Small intestine (tissue), 7 donors: ENCODE measurements around the gene ANTXR1. TPM values are rescaled to one million over a fixed set of nuclear protein-coding genes. Genes with fewer than 3 reads are reported as not detected.
A peak's percentile ranks its signal among the peaks of the same experiment; 100 is the strongest.

Experiments
- DNase-seq, 2 donors: peaks; one replicate each; pipeline versions ENCODE4 v3.0.0 to v3.0.0-alpha.2; 2013
- FAIRE-seq: peaks from 2 replicates; lab custom pipeline; 2012; peaks lifted over from hg19 to GRCh38; lab: Jason Lieb, UNC
- H3K27ac ChIP-seq, 3 donors: one replicate each; pipeline ENCODE4 v1.5.1; 2013; ENCODE audit warnings: low read length in 2 of 3, mild to moderate bottlenecking in 2 of 3, control low read depth in 1 of 3, inconsistent platforms in 1 of 3, low read depth in 1 of 3, moderate library complexity in 1 of 3
- H3K27me3 ChIP-seq, 3 donors: one replicate each; pipeline ENCODE4 v1.6.1; 2013; ENCODE audit warnings: low read length in 3 of 3, inconsistent platforms in 1 of 3; ENCODE audit not compliant: control insufficient read depth in 3 of 3, insufficient read depth in 3 of 3
- H3K36me3 ChIP-seq, 3 donors: one replicate each; pipeline ENCODE4 v1.6.1; 2013; ENCODE audit warnings: low read length in 3 of 3, inconsistent platforms in 1 of 3, low read depth in 1 of 3, mild to moderate bottlenecking in 1 of 3, moderate library complexity in 1 of 3; ENCODE audit not compliant: control insufficient read depth in 3 of 3, insufficient read depth in 2 of 3
- H3K4me1 ChIP-seq, 3 donors: one replicate each; pipeline ENCODE4 v1.6.1; 2013; ENCODE audit warnings: low read length in 2 of 3, inconsistent platforms in 1 of 3, low read depth in 1 of 3, mild to moderate bottlenecking in 1 of 3, moderate library complexity in 1 of 3; ENCODE audit not compliant: control insufficient read depth in 3 of 3, insufficient read depth in 2 of 3
- H3K4me3 ChIP-seq, 3 donors: one replicate each; pipeline ENCODE4 v1.5.1; 2013; ENCODE audit warnings: low read length in 3 of 3, control low read depth in 1 of 3, inconsistent platforms in 1 of 3, low read depth in 1 of 3, mild to moderate bottlenecking in 1 of 3, moderate library complexity in 1 of 3
- H3K9me3 ChIP-seq, 2 donors: one replicate each; pipeline ENCODE4 v1.6.1; 2013; ENCODE audit warnings: low read depth in 1 of 2, low read length in 1 of 2; ENCODE audit not compliant: control insufficient read depth in 2 of 2, insufficient read depth in 1 of 2
- WGBS, 3 donors: extraction: QIAGEN DNeasy Blood & Tissue Kit; methylation state at CpG; one replicate each; pipeline ENCODE4 v1.1.7; 2013; 5-methylcytosine and 5-hydroxymethylcytosine counted together
- polyA plus RNA-seq, 4 donors: library from polyadenylated mRNA; stranded (reverse) in 3 of 4; unstranded in 1 of 4; fragments of 200-250 nt in 3 of 4; fragments of 120-200 nt in 1 of 4; gene quantifications; one replicate each; pipeline versions ENCODE4 v1.2.1 to v1.2.3, GENCODE V29; 2013
- donor health status: healthy with polysubstance abuse.
- donor health status: control.
- donor health status: control.
- donor health status: Bipolar disorder and iron deficiency.
- donor health status: healthy.

The ANTXR1 gene
- polyA plus RNA-seq, 4 donors = 0.22 to 13.0 (median 7.2) TPM

- DNase-seq (no peak), FAIRE-seq (no peak)
- no peak overlapping the region for H3K4me3 ChIP-seq
- H3K9me3 ChIP-seq = no peaks in the 10 kb centered on the region
- H3K4me1 ChIP-seq = peaks cover 0 to 5% (median 4%) of the 10 kb centered on the region in 3 donors
- 75 to 89% (median 84%) methylated on average over 3 to 4 of the region's 4 CpGs for WGBS, 3 donors
- H3K36me3 ChIP-seq = peaks cover 0 to 5% (median 0%) of the 10 kb centered on the region in 3 donors
- H3K27me3 ChIP-seq = peaks cover 0 to 2% (median 0%) of the 10 kb centered on the region in 3 donors
- no peak overlapping the region for H3K27ac ChIP-seq
These were observed 71.5 kb downstream of the ANTXR1 start for GRCh38 chr2:69084492-69084891.

GRCh38 chr2:69086466-69086865 lies 73.5 kb downstream of the ANTXR1 start:
- H3K27ac ChIP-seq = peak overlapping the region in 1 of 3 donors; percentile 26
- peaks cover 0 to 6% (median 2%) of the 10 kb centered on the region in 3 donors for H3K27me3 ChIP-seq
- H3K4me3 ChIP-seq = no peak overlapping the region
- peaks cover 0 to 5% (median 4%) of the 10 kb centered on the region in 3 donors for H3K4me1 ChIP-seq
- H3K36me3 ChIP-seq = peaks cover 0 to 5% (median 0%) of the 10 kb centered on the region in 3 donors
- H3K9me3 ChIP-seq = no peaks in the 10 kb centered on the region
- no peak for DNase-seq
- no peak for FAIRE-seq
- 74 to 79% (median 76%) methylated on average over 4 of the region's 4 CpGs for WGBS, 3 donors

- Histone ChIP-seq H3K36me3 (peaks cover 0 to 5% (median 0%) of the 10 kb centered on the region in 3 donors), H3K27ac (no peak overlapping the region), H3K9me3 (no peaks in the 10 kb centered on the region), H3K27me3 (peaks cover 0 to 6% (median 2%) of the 10 kb centered on the region in 3 donors), H3K4me1 (peaks cover 0 to 5% (median 4%) of the 10 kb centered on the region in 3 donors), H3K4me3 (no peak overlapping the region)
- DNase-seq (no peak), FAIRE-seq (no peak)
- 72 to 81% (median 76%) methylated on average over 5 of the region's 5 CpGs for WGBS, 3 donors
These were observed 74.4 kb downstream of the ANTXR1 start for GRCh38 chr2:69087211-69087911.

GRCh38 chr2:69087912-69088240 lies 74.9 kb downstream of the ANTXR1 start:
- H3K27me3 ChIP-seq = peaks cover 0 to 6% (median 2%) of the 10 kb centered on the region in 3 donors
- DNase-seq = no peak
- WGBS, 3 donors = 56 to 73% (median 57%) methylated on average over 1 of the region's 1 CpG
- H3K4me1 ChIP-seq = peaks cover 0 to 4% (median 4%) of the 10 kb centered on the region in 3 donors
- H3K36me3 ChIP-seq = peaks cover 0 to 5% (median 0%) of the 10 kb centered on the region in 3 donors
- H3K9me3 ChIP-seq = no peaks in the 10 kb centered on the region
- H3K4me3 ChIP-seq = no peak overlapping the region
- no peak overlapping the region for H3K27ac ChIP-seq
- FAIRE-seq = no peak

GRCh38 chr2:69088466-69088865 lies 75.5 kb downstream of the ANTXR1 start:
- no peaks in the 10 kb centered on the region for H3K4me1 ChIP-seq
- peaks cover 0 to 6% (median 2%) of the 10 kb centered on the region in 3 donors for H3K27me3 ChIP-seq
- no peak for DNase-seq
- H3K9me3 ChIP-seq = no peaks in the 10 kb centered on the region
- WGBS, 3 donors = 93 to 100% (median 100%) methylated on average over 3 of the region's 3 CpGs
- no peak overlapping the region for H3K4me3 ChIP-seq
- no peak for FAIRE-seq
- H3K36me3 ChIP-seq = peaks cover 0 to 5% (median 0%) of the 10 kb centered on the region in 3 donors
- peak overlapping the region in 1 of 3 donors; percentile 72 for H3K27ac ChIP-seq

GRCh38 chr2:69089266-69089665 lies 76.3 kb downstream of the ANTXR1 start:
- peaks cover 0 to 6% (median 2%) of the 10 kb centered on the region in 3 donors for H3K27me3 ChIP-seq
- H3K4me3 ChIP-seq = no peak overlapping the region
- H3K9me3 ChIP-seq = no peaks in the 10 kb centered on the region
- FAIRE-seq (no peak), DNase-seq (no peak)
- H3K4me1 ChIP-seq = no peaks in the 10 kb centered on the region
- 58 to 62% (median 59%) methylated on average over 3 of the region's 3 CpGs for WGBS, 3 donors
- H3K27ac ChIP-seq = no peak overlapping the region
- peaks cover 0 to 5% (median 0%) of the 10 kb centered on the region in 3 donors for H3K36me3 ChIP-seq

GRCh38 chr2:69089998-69090397 lies 77.0 kb downstream of the ANTXR1 start:
- WGBS, 3 donors = 58 to 83% (median 63%) methylated on average over 1 of the region's 1 CpG
- H3K36me3 ChIP-seq = peaks cover 0 to 7% (median 0%) of the 10 kb centered on the region in 3 donors
- no peak for DNase-seq
- peaks cover 0 to 6% (median 2%) of the 10 kb centered on the region in 3 donors for H3K27me3 ChIP-seq
- H3K4me3 ChIP-seq = no peak overlapping the region
- H3K27ac ChIP-seq = no peak overlapping the region
- H3K9me3 ChIP-seq = no peaks in the 10 kb centered on the region
- FAIRE-seq = no peak
- no peaks in the 10 kb centered on the region for H3K4me1 ChIP-seq

GRCh38 chr2:69090820-69091219 lies 77.8 kb downstream of the ANTXR1 start:
- DNase-seq (no peak), FAIRE-seq (no peak)
- H3K4me1 ChIP-seq = no peaks in the 10 kb centered on the region
- no peak overlapping the region for H3K4me3 ChIP-seq
- H3K27ac ChIP-seq = no peak overlapping the region
- peaks cover 0 to 6% (median 2%) of the 10 kb centered on the region in 3 donors for H3K27me3 ChIP-seq
- H3K36me3 ChIP-seq = peaks cover 0 to 7% (median 0%) of the 10 kb centered on the region in 3 donors
- 83 to 92% (median 86%) methylated on average over 6 of the region's 6 CpGs for WGBS, 3 donors
- H3K9me3 ChIP-seq = no peaks in the 10 kb centered on the region
